ENCODE results near the gene FHIP1A. TPM values are rescaled to one million over a fixed set of nuclear protein-coding genes. Genes with fewer than 3 reads are reported as not detected.

Gene FHIP1A
- polyA plus RNA-seq (2012; rRNA removed), result 1.3 and 2.2 TPM in 2 replicates
- polyA plus RNA-seq (2012; cell fraction: cytosol; rRNA removed), result 1.2 and 1.3 TPM in 2 replicates
- polyA plus RNA-seq (2012; cell fraction: nucleus; rRNA removed), result 1.6 and 1.8 TPM in 2 replicates

DNA sequence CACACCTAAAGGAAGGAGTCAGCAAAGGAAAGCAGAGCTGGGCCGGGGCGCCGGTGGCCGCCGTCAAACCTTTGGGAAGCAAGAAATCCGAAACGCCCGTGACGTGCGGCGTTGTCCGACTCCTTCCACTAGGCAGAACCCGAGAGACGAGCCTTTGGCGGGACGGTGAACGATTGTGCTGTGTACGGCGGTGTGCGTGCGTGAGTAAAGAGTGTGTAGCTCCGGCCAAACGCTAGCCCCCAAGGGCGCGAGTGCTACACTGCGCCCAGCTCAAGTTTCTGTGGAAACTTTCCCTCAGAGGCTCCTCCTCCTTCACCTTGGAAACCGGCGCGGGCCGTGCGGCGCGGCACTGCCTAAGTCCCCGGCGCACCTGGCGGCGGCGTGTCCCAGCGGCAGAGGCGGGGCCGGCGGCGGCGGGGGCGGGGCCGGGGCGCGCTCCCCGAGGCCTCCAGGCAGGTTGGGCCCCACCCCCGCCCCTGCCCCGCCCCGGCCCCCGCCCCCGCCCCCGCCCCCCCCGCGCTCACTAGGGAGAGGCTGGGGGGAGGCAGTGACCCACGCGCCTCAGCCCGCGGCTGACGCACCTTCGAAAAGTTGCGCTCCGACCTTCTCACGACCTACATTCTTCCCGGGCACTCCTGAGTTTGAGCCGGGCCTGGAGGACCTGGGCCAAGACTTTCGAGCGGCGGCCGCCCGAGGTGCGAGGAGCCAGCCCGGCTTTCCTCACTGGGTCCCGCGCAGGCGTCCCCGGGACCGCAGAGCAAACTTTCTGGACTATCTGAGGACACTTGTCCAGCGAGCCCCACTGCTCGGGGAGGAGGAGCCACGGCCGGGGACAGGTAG, at the start of gene FHIP1A:
FHIP1A (plus strand) TSS at position 547 of the 840 bp plus-strand sequence. CDS start 157,084 bp downstream, outside the sequence.
- peaks cover 6% of the 10 kb centered on the region for H3F3A ChIP-seq (replicated peaks; ENCODE audit: insufficient read depth)
- no peaks in the 10 kb centered on the region for H3K9me2 ChIP-seq
- CTCF ChIA-PET, result interaction anchor here (0.7 kb wide), 1 partner anchor 21 kb away, joined by 3 read pairs; no protein-coding TSS in a partner anchor
- H2AFZ ChIP-seq (ENCODE audit: low read depth), result peak within 1 kb of the TSS; percentile 86
- H3K36me3 ChIP-seq (replicated peaks in 1 of 2; ENCODE audit: control insufficient read depth in 1 of 2, insufficient read depth in 2 of 2, low read length in 1 of 2), result no peaks in the 10 kb centered on the region
- no peaks in the 10 kb centered on the region for H3K27me3 ChIP-seq (ENCODE audit: insufficient read depth)
- POLR2A ChIA-PET, result no interaction called here
- peak within 1 kb of the TSS; percentile 94 for H3K4me2 ChIP-seq
- H3K4me3 ChIP-seq (ENCODE audit: low read depth in 2 of 2, low read length in 1 of 2), result peak within 1 kb of the TSS; percentile 56 to 67
- no peaks in the 10 kb centered on the region for H3K9me3 ChIP-seq
- peaks cover 0 to 15% of the 10 kb centered on the region in 2 experiments; a peak in 1 of 4 replicates for H3K4me1 ChIP-seq (ENCODE audit: control insufficient read depth in 1 of 2, insufficient read depth in 2 of 2, low read depth in 1 of 2, low read length in 1 of 2)
- H3K27ac ChIP-seq (ENCODE audit: low read depth in 2 of 2, low read length in 1 of 2), result no peak within 1 kb of the TSS
- DNase-seq, result peak; percentile 86
- peak within 1 kb of the TSS; percentile 65; the same call in 1 of the 2 replicates for H3K9ac ChIP-seq
- H3K79me2 ChIP-seq (ENCODE audit: insufficient read depth), result no peaks in the 10 kb centered on the region
- 0 out of 2 replicates have a peak, but pooled peaks have one; percentile 2 for TF ChIP-seq NRF1 (IDR thresholded peaks at IDR 0.05; ENCODE audit: low read depth, low read length)
- TF ChIP-seq JUND (IDR thresholded peaks at IDR 0.05), result no peak
- H4K20me1 ChIP-seq (ENCODE audit: insufficient read depth), result no peaks in the 10 kb centered on the region
- WGBS (ENCODE audit: low lambda C conversion rate), result 14% methylated on average over 42 of the region's 84 CpGs

DNA sequence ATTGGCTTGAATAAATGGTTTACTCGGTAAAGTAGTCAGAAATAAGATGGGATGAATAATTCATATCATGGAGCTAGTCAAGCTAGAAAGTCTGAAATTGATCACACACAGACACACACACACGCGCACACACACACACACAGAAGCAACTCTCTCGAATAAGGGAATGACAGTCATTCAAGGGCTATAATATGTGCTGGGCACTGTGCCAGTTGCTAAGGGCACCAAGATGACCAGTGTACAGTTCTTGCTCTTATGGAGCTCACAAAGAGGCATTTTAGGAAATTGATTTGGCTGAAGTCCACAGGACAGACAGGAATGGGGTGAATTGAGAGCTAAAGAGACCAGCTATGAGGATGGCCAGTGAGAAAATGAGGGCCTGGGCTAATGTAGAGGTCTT, 49.4 kb upstream of the FHIP1A start:
- H3F3A ChIP-seq (replicated peaks; ENCODE audit: insufficient read depth), result no peaks in the 10 kb centered on the region
- no peaks in the 10 kb centered on the region for H3K27me3 ChIP-seq (ENCODE audit: insufficient read depth)
- H3K9ac ChIP-seq, result no peak overlapping the region
- H3K27ac ChIP-seq (ENCODE audit: low read depth in 2 of 2, low read length in 1 of 2), result no peak overlapping the region
- TF ChIP-seq NRF1 (IDR thresholded peaks at IDR 0.05; ENCODE audit: low read depth, low read length) (no peak), NFIC (IDR thresholded peaks at IDR 0.05; ENCODE audit: borderline replicate concordance) (0 out of 2 replicates have a peak, but pooled peaks have one; percentile 19)
- POLR2A ChIA-PET, result no interaction called here
- no peaks in the 10 kb centered on the region for H3K79me2 ChIP-seq (ENCODE audit: insufficient read depth)
- no peak overlapping the region for H2AFZ ChIP-seq (ENCODE audit: low read depth)
- no peak overlapping the region for H3K4me2 ChIP-seq
- H3K4me1 ChIP-seq (ENCODE audit: control insufficient read depth in 1 of 2, insufficient read depth in 2 of 2, low read depth in 1 of 2, low read length in 1 of 2), result peaks cover 0 to 5% of the 10 kb centered on the region in 2 experiments; a peak in 1 of 4 replicates
- WGBS (ENCODE audit: low lambda C conversion rate), result 77% methylated on average over 4 of the region's 4 CpGs
- H4K20me1 ChIP-seq (ENCODE audit: insufficient read depth), result no peaks in the 10 kb centered on the region
- no peaks in the 10 kb centered on the region for H3K9me2 ChIP-seq
- H3K36me3 ChIP-seq (replicated peaks in 1 of 2; ENCODE audit: control insufficient read depth in 1 of 2, insufficient read depth in 2 of 2, low read length in 1 of 2), result no peaks in the 10 kb centered on the region
- H3K9me3 ChIP-seq, result no peaks in the 10 kb centered on the region
- H3K4me3 ChIP-seq (ENCODE audit: low read depth in 2 of 2, low read length in 1 of 2), result no peak overlapping the region
- DNase-seq, result peak; percentile 41
- CTCF ChIA-PET, result interaction anchor here (0.8 to 1.6 kb wide), 7 partner anchors 16 to 285 kb away, joined by 3 to 6 read pairs (median 3); partner anchors contain the start of gene PRSS48

- CTCF ChIA-PET, result interaction anchor here (0.6 to 3.9 kb wide), 4 partner anchors 244 to 776 kb away, joined by 3 to 18 read pairs (median 4); no protein-coding TSS in a partner anchor
- POLR2A ChIA-PET, result no interaction called here
- Histone ChIP-seq H3K9me3 (no peaks in the 10 kb centered on the region), H3K27ac (ENCODE audit: low read depth in 2 of 2, low read length in 1 of 2) (no peak overlapping the region), H3K4me3 (ENCODE audit: low read depth in 2 of 2, low read length in 1 of 2) (no peak overlapping the region), H3K9me2 (no peaks in the 10 kb centered on the region), H3F3A (replicated peaks; ENCODE audit: insufficient read depth) (no peaks in the 10 kb centered on the region), H3K4me2 (no peak overlapping the region), H3K9ac (no peak overlapping the region), H3K27me3 (ENCODE audit: insufficient read depth) (no peaks in the 10 kb centered on the region), H3K79me2 (ENCODE audit: insufficient read depth) (no peaks in the 10 kb centered on the region), H3K36me3 (replicated peaks in 1 of 2; ENCODE audit: control insufficient read depth in 1 of 2, insufficient read depth in 2 of 2, low read length in 1 of 2) (no peaks in the 10 kb centered on the region), H3K4me1 (ENCODE audit: control insufficient read depth in 1 of 2, insufficient read depth in 2 of 2, low read depth in 1 of 2, low read length in 1 of 2) (peaks cover 0 to 5% of the 10 kb centered on the region in 2 experiments; a peak in 1 of 4 replicates), H2AFZ (ENCODE audit: low read depth) (peak overlapping the region; percentile 51; the same call in 1 of the 2 replicates), H4K20me1 (ENCODE audit: insufficient read depth) (no peaks in the 10 kb centered on the region)
- TF ChIP-seq, protein P1, sequence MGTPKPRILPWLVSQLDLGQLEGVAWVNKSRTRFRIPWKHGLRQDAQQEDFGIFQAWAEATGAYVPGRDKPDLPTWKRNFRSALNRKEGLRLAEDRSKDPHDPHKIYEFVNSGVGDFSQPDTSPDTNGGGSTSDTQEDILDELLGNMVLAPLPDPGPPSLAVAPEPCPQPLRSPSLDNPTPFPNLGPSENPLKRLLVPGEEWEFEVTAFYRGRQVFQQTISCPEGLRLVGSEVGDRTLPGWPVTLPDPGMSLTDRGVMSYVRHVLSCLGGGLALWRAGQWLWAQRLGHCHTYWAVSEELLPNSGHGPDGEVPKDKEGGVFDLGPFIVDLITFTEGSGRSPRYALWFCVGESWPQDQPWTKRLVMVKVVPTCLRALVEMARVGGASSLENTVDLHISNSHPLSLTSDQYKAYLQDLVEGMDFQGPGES (IDR thresholded peaks at IDR 0.05; ENCODE audit: low read depth, low read length), result no peak
- no peak for TF ChIP-seq JUND (IDR thresholded peaks at IDR 0.05)
- WGBS (ENCODE audit: low lambda C conversion rate), result 100% methylated on average over 2 of the region's 2 CpGs
- no peak for DNase-seq
These were observed 47.9 kb upstream of the FHIP1A start for GRCh38 chr4:151361126-151361525.

Measured in SK-N-SH (cell line).